ENCODE results near the gene DGUOK.
"Not testable (repeated sequence)": the region's sequence is repeated elsewhere in the genome, so short reads cannot be mapped to it uniquely, and the experiment has no call there.

Gene DGUOK

GRCh38 chr2:73926493-73927327, at the start of gene DGUOK:
DGUOK (plus strand) TSS chr2:73926880; CDS start chr2:73926911, 31 bp downstream.
- peak; percentile 90 for DNase-seq (ENCODE audit: low read depth)

- DNase-seq (ENCODE audit: low read depth): no peak
These were observed 49.4 kb upstream of the DGUOK start for GRCh38 chr2:73877071-73877802.

GRCh38 chr2:73877984-73878383, 48.7 kb upstream of the DGUOK start:
- not testable (repeated sequence) for DNase-seq (ENCODE audit: low read depth)

- DNase-seq (ENCODE audit: low read depth): no peak
These were observed 41.3 kb upstream of the DGUOK start for GRCh38 chr2:73885406-73885805.

DNA sequence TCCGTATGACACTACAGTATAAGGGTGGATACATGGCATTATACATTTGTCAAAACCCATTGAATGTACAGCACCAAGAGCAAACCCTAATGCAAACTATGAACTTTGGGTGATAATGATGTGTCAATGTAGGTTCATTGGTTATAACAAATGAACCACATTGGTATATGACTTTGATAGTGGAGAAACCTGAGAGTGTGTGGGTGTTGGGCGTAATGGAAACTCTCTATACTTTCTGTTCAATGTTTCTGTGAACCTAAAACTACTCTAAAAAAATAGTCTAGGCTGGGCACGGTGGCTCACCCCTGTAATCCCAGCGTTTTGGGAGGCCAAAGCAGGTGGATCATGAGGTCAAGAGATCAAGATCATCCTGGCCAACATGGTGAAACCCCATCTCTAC, 40.3 kb upstream of the DGUOK start:
- peak; percentile 13 for DNase-seq (ENCODE audit: low read depth)

- not testable (repeated sequence) for DNase-seq (ENCODE audit: low read depth)
These were observed 38.9 kb upstream of the DGUOK start for GRCh38 chr2:73887596-73888353.

GRCh38 chr2:73888388-73888787, 38.3 kb upstream of the DGUOK start:
- no peak for DNase-seq (ENCODE audit: low read depth)

- DNase-seq (ENCODE audit: low read depth): no peak
These were observed 37.5 kb upstream of the DGUOK start for GRCh38 chr2:73889206-73889605.

- no peak for DNase-seq (ENCODE audit: low read depth)
These were observed 36.2 kb upstream of the DGUOK start for GRCh38 chr2:73890301-73891092.

DNA sequence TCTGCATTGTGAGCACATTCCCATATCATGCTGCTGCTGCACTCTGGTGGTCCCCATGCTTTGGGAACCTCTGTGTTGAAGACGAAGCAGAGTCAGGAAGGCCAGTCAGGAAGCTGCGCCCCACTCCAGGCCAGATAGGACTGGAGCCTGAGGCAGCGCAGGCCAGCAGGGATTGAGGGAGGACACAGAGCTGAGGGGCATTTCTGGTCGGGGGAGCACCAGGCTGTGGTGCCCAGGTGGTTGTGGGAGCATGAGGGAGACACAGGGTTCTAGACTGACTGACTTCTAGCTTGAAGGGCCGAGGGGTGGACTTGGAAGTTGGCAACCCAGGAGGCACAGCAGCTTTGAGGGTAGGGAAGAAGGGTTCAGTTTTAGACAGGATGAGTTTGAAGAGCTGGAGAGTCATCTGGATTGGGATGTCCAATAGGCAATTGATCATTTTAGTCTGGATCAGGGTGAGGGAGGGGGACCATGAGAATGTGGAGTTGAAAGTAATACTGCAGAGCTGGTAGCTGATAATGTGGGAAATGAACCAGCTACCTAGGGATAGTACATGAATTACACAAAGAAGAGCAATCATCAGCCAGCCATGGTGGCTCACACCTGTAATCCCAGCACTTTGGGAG, 35.3 kb upstream of the DGUOK start:
- DNase-seq (ENCODE audit: low read depth): no peak

GRCh38 chr2:73892631-73893329, 33.9 kb upstream of the DGUOK start, which contains the start of gene ACTG2:
ACTG2 (plus strand) TSS chr2:73893008; CDS start chr2:73901312, 8,304 bp downstream.
- DNase-seq (ENCODE audit: low read depth): no peak

- DNase-seq (ENCODE audit: low read depth): no peak
These were observed 32.8 kb upstream of the DGUOK start for GRCh38 chr2:73893764-73894474.

- no peak for DNase-seq (ENCODE audit: low read depth)
These were observed 32.2 kb upstream of the DGUOK start for GRCh38 chr2:73894475-73894850.

DNA sequence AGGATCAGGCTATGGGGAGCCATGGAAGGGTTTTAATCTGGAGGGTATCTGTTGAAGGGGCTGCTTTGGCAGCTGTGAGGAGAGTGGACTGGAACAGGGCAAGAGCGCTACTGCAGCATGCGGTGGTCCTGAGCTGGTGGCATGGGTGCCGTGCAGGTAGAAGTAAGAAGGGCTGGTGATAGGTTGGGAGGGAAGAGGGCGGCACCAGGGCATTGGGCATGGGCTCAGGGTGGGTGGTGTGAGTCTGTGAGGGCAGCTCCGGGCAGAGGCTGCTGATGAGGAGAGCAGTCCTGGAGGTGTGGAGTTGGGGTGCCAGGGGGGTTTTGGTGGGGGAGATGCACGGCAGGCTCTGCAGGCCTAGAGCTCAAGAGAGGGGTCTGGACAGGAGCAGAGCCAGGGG, 31.8 kb upstream of the DGUOK start:
- no peak for DNase-seq (ENCODE audit: low read depth)

DNA sequence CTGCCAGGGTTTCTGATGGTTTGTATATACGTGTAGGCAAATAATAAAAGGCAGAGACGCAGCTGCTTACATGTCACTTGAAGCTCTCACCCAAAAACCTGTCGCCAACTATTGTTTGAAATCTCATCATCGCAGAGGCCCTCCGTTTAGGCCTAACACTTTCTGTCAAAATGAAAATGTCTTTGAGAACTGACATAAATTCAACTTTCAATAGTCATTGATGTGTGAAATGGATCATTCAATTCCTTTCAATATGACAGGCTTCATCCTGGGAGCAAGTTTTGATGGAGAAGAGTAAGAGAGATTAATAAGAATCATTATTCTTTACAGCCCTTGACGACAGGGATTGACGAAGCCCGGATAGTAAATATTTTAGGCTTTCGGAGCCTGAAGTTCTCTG, 31.2 kb upstream of the DGUOK start:
- no peak for DNase-seq (ENCODE audit: low read depth)

DNA sequence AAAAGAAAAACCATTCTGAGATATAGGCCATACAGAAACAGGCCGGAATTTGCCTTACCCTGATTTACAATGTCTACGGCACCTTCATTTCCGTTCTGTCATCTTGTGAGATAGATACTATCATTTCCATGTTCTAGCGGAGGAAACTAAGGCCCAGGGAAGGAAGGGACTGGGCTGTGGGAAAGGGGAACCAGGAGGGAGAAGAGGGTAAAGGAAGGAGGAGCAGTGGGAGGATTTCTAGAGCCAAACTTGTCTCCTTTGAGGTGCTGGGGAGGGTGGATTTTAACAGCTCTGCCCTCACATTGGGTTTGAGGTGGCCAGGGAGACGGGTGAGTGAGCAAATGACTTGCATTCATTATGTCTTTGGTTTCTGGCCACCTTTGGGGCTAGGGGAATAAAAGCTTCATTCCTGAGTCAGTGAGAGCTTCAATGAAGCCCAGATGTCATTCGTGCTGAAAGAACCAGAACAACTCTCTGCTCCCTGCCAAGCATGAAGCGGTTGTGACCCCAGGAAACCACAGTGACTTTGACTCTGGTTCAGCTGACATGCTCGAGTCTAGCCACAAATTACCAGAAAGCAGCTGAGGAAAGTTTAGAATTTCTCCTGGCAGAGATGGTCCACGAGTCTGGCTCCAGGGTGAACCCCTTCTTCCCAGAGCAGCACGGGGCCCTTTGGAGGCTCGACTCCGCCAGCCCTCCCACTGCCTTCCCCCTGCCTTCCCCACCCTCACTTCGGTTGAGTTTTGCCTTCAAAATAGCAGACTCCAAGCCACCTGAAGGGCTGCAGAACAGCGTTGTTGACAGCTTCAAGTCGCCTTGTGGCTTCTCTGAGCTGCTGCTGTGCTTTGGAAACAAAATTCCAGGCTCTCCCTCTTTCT, 30.1 kb upstream of the DGUOK start:
- peak; percentile 14 for DNase-seq (ENCODE audit: low read depth)

- no peak for DNase-seq (ENCODE audit: low read depth)
These were observed 29.5 kb upstream of the DGUOK start for GRCh38 chr2:73897240-73897583.

GRCh38 chr2:73897934-73898333, 28.7 kb upstream of the DGUOK start:
- DNase-seq (ENCODE audit: low read depth): no peak

DNA sequence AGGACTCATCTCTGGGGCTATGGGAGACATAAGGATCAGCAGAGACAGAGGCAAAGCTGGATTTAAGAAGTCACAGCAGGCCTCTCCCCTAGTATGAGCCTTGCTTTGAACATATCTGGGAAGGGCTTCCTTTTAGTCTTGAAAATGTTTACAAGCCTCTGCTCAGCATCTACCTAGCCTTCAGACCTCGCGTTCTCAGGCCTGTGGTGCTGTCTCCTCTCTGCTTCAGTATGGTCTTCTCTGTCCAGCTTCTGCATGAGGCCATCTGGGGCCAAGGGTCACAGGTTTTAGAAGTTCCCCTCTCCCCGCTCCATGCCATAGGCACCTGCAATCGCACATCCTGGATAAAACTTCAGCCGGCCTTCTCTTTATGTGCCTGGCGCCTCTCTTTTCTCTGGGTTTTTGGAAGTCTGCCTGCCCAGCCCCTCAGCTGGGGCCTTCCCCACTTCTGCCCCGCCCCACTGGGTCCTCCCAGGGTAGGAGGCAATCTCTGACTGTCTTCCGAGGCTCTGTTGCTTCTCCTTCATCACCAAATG, 26.8 kb upstream of the DGUOK start:
- DNase-seq (ENCODE audit: low read depth): no peak

Measured in stimulated activated CD8-positive, alpha-beta memory T cell treated with anti-CD3 and anti-CD28 coated beads, Interleukin-7, amount 100 ng/mL, for 24 hours (primary cell).